ENCODE data around the gene SYT1. TPM values are rescaled to one million over a fixed set of nuclear protein-coding genes. Genes with fewer than 3 reads are reported as not detected.
A peak's percentile ranks its signal among the peaks of the same experiment; 100 is the strongest.

Gene SYT1
- total and polyA plus RNA-seq, 2 experiments from 2014 or later = 48.7 to 51.7 TPM

DNA sequence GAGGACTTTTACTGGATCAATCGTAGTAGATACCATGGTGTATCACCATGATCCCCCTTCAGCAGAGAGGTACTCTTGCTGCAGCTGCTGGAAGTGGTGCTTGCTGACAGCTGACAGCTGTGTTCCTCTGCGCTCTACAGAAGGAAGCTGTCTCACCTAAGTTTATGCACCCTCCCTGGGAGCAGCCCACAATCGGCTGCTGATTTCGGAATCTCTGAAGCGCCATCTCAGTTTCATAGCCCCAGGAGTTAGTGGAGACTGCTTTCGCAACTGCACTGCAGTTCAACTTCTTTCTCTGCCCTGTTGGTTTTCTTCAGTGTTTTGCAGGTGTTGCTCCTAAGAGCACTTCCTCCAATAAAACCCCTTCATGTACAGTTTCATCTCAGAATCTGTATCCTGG lies 588.3 kb downstream of the SYT1 start:
- Histone ChIP-seq H3K4me1 (ENCODE audit: insufficient read depth) (peaks cover 28% of the 10 kb centered on the region), H3K4me2 (no peak overlapping the region), H3K4me3 (no peak overlapping the region), H3F3A (replicated peaks; ENCODE audit: low read depth) (0 out of 2 replicates have a peak, but pooled peaks cover 4% of the 10 kb centered on the region), H3K36me3 (ENCODE audit: insufficient read depth) (no peaks in the 10 kb centered on the region), H3K27ac (ENCODE audit: low read depth) (no peak overlapping the region), H3K27me3 (ENCODE audit: insufficient read depth) (no peaks in the 10 kb centered on the region), H4K20me1 (replicated peaks; ENCODE audit: insufficient read depth) (no peaks in the 10 kb centered on the region; the same call in 1 of the 2 replicates), H3K79me2 (replicated peaks; ENCODE audit: insufficient read depth) (no peaks in the 10 kb centered on the region), H2AFZ (no peak overlapping the region), H3K9me2 (ENCODE audit: insufficient read depth) (no peaks in the 10 kb centered on the region)
- Mint-ChIP-seq H3K36me3 (ENCODE audit: low read depth) (no peaks in the 10 kb centered on the region), H3K27me3 (ENCODE audit: insufficient read depth, low read depth, poor library complexity) (peaks cover 4% of the 10 kb centered on the region), H3K4me3 (no peak overlapping the region), H3K4me1 (peaks cover 25% of the 10 kb centered on the region), H3K27ac (no peak overlapping the region), H3K9me3 (no peaks in the 10 kb centered on the region)
- TF ChIP-seq CREB1 (CRISPR knock-in tag; IDR thresholded peaks at IDR 0.05; ENCODE audit: low read depth) = no peak
- TF ChIP-seq, protein P1, sequence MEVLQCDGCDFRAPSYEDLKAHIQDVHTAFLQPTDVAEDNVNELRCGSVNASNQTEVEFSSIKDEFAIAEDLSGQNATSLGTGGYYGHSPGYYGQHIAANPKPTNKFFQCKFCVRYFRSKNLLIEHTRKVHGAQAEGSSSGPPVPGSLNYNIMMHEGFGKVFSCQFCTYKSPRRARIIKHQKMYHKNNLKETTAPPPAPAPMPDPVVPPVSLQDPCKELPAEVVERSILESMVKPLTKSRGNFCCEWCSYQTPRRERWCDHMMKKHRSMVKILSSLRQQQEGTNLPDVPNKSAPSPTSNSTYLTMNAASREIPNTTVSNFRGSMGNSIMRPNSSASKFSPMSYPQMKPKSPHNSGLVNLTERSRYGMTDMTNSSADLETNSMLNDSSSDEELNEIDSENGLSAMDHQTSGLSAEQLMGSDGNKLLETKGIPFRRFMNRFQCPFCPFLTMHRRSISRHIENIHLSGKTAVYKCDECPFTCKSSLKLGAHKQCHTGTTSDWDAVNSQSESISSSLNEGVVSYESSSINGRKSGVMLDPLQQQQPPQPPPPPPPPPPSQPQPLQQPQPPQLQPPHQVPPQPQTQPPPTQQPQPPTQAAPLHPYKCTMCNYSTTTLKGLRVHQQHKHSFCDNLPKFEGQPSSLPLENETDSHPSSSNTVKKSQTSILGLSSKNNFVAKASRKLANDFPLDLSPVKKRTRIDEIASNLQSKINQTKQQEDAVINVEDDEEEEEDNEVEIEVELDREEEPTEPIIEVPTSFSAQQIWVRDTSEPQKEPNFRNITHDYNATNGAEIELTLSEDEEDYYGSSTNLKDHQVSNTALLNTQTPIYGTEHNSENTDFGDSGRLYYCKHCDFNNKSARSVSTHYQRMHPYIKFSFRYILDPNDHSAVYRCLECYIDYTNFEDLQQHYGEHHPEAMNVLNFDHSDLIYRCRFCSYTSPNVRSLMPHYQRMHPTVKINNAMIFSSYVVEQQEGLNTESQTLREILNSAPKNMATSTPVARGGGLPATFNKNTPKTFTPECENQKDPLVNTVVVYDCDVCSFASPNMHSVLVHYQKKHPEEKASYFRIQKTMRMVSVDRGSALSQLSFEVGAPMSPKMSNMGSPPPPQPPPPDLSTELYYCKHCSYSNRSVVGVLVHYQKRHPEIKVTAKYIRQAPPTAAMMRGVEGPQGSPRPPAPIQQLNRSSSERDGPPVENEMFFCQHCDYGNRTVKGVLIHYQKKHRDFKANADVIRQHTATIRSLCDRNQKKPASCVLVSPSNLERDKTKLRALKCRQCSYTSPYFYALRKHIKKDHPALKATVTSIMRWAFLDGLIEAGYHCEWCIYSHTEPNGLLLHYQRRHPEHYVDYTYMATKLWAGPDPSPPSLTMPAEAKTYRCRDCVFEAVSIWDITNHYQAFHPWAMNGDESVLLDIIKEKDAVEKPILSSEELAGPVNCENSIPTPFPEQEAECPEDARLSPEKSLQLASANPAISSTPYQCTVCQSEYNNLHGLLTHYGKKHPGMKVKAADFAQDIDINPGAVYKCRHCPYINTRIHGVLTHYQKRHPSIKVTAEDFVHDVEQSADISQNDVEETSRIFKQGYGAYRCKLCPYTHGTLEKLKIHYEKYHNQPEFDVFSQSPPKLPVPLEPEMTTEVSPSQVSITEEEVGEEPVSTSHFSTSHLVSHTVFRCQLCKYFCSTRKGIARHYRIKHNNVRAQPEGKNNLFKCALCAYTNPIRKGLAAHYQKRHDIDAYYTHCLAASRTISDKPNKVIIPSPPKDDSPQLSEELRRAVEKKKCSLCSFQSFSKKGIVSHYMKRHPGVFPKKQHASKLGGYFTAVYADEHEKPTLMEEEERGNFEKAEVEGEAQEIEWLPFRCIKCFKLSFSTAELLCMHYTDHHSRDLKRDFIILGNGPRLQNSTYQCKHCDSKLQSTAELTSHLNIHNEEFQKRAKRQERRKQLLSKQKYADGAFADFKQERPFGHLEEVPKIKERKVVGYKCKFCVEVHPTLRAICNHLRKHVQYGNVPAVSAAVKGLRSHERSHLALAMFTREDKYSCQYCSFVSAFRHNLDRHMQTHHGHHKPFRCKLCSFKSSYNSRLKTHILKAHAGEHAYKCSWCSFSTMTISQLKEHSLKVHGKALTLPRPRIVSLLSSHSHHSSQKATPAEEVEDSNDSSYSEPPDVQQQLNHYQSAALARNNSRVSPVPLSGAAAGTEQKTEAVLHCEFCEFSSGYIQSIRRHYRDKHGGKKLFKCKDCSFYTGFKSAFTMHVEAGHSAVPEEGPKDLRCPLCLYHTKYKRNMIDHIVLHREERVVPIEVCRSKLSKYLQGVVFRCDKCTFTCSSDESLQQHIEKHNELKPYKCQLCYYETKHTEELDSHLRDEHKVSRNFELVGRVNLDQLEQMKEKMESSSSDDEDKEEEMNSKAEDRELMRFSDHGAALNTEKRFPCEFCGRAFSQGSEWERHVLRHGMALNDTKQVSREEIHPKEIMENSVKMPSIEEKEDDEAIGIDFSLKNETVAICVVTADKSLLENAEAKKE (CRISPR knock-in tag; IDR thresholded peaks at IDR 0.05) = no peak
- no peak for TF ChIP-seq JUNB (IDR thresholded peaks at IDR 0.05; ENCODE audit: unreplicated experiment)
- TF ChIP-seq ZNF331 (CRISPR knock-in tag; IDR thresholded peaks at IDR 0.05; ENCODE audit: low read depth) = no peak
- TF ChIP-seq, protein P2, sequence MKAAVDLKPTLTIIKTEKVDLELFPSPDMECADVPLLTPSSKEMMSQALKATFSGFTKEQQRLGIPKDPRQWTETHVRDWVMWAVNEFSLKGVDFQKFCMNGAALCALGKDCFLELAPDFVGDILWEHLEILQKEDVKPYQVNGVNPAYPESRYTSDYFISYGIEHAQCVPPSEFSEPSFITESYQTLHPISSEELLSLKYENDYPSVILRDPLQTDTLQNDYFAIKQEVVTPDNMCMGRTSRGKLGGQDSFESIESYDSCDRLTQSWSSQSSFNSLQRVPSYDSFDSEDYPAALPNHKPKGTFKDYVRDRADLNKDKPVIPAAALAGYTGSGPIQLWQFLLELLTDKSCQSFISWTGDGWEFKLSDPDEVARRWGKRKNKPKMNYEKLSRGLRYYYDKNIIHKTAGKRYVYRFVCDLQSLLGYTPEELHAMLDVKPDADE (IDR thresholded peaks at IDR 0.05) = no peak
- TF ChIP-seq STAT1 (IDR thresholded peaks at IDR 0.05; ENCODE audit: unreplicated experiment) = no peak
- no peak for TF ChIP-seq NANOG (IDR thresholded peaks at IDR 0.05; ENCODE audit: borderline replicate concordance)
- TF ChIP-seq POLR2AphosphoS5 (IDR thresholded peaks at IDR 0.05; ENCODE audit: low read depth) = no peak
- TF ChIP-seq, protein P3, sequence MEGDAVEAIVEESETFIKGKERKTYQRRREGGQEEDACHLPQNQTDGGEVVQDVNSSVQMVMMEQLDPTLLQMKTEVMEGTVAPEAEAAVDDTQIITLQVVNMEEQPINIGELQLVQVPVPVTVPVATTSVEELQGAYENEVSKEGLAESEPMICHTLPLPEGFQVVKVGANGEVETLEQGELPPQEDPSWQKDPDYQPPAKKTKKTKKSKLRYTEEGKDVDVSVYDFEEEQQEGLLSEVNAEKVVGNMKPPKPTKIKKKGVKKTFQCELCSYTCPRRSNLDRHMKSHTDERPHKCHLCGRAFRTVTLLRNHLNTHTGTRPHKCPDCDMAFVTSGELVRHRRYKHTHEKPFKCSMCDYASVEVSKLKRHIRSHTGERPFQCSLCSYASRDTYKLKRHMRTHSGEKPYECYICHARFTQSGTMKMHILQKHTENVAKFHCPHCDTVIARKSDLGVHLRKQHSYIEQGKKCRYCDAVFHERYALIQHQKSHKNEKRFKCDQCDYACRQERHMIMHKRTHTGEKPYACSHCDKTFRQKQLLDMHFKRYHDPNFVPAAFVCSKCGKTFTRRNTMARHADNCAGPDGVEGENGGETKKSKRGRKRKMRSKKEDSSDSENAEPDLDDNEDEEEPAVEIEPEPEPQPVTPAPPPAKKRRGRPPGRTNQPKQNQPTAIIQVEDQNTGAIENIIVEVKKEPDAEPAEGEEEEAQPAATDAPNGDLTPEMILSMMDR (conservative IDR thresholded peaks at IDR 0.05; ENCODE audit: low read depth in 2 of 2) = no peak
- peak; percentile 18 for DNase-seq (ENCODE audit: low spot score)
- peak; percentile 44 for ATAC-seq
